Body of pancreas (tissue), 4 donors: ENCODE measurements around the gene TMEM201.

Experiments
- POLR2A ChIP-seq, 3 donors: fragments of 450-650 bp; IDR thresholded peaks; one replicate each; pipeline ENCODE4 v1.6.1; 2016; ENCODE audit warnings: antibody characterized with exemption in 3 of 3, mild to moderate bottlenecking in 2 of 3
- TF ChIP-seq, protein P1 (sequence below), 7 experiments: fragments of 450-650 bp in 4 of 7; fragments of 200-600 bp in 3 of 7; sonication (generic) in 3 of 7; IDR thresholded peaks; one replicate each; pipeline ENCODE4 v1.5.1; 2016 to 2019; ENCODE audit warnings: antibody characterized with exemption in 7 of 7

DNA sequence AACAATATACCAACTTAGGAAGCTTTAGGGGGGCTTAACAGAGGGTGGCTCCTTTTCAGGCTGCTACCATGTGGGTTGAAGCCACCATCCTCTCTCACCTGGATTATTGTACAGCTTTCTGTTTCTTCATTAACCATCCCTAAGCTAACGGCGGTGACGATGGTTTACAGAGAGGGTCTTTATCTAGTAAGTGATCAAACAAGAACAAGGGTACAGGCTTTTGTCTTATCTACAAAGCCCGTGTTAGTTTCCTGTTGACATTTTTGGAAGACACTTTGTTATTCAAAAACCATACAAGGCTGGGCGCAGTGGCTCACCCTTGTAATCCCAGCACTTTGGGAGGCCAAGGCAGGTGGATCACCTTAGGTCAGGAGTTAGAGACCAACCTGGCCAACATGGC lies 29.0 kb upstream of the TMEM201 start:
- TF ChIP-seq, protein P1, sequence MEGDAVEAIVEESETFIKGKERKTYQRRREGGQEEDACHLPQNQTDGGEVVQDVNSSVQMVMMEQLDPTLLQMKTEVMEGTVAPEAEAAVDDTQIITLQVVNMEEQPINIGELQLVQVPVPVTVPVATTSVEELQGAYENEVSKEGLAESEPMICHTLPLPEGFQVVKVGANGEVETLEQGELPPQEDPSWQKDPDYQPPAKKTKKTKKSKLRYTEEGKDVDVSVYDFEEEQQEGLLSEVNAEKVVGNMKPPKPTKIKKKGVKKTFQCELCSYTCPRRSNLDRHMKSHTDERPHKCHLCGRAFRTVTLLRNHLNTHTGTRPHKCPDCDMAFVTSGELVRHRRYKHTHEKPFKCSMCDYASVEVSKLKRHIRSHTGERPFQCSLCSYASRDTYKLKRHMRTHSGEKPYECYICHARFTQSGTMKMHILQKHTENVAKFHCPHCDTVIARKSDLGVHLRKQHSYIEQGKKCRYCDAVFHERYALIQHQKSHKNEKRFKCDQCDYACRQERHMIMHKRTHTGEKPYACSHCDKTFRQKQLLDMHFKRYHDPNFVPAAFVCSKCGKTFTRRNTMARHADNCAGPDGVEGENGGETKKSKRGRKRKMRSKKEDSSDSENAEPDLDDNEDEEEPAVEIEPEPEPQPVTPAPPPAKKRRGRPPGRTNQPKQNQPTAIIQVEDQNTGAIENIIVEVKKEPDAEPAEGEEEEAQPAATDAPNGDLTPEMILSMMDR (IDR thresholded peaks at IDR 0.05), result no peak
- TF ChIP-seq POLR2A (IDR thresholded peaks at IDR 0.05), result no peak
